ENCODE data around the gene MSRB1.

The MSRB1 gene

GRCh38 chr16:1978476-1979120 lies 35.6 kb upstream of the MSRB1 start:
- peaks cover 29% of the 10 kb centered on the region for H3K27me3 ChIP-seq (ENCODE audit: insufficient read depth, poor library complexity, severe bottlenecking)
- TF ChIP-seq POLR2AphosphoS5 (IDR thresholded peaks at IDR 0.05; ENCODE audit: low read depth) (no peak), SPI1 (IDR thresholded peaks at IDR 0.05; ENCODE audit: borderline replicate concordance, low read depth) (no peak)
- no peak overlapping the region for H3K27ac ChIP-seq (replicated peaks)
- H3K4me3 ChIP-seq (replicated peaks; ENCODE audit: insufficient read depth, low read length) = no peak overlapping the region
- no peak for DNase-seq (ENCODE audit: low read depth in 1 of 2, low spot score in 1 of 2)

- Histone ChIP-seq H3K4me3 (replicated peaks; ENCODE audit: insufficient read depth, low read length) (no peak overlapping the region), H3K27ac (replicated peaks) (no peak overlapping the region), H3K27me3 (ENCODE audit: insufficient read depth, poor library complexity, severe bottlenecking) (peaks cover 21% of the 10 kb centered on the region)
- TF ChIP-seq REST (IDR thresholded peaks at IDR 0.05; ENCODE audit: insufficient replicate concordance, low read depth) = no peak
- no peak for TF ChIP-seq SPI1 (IDR thresholded peaks at IDR 0.05; ENCODE audit: borderline replicate concordance, low read depth)
- TF ChIP-seq CTCF (IDR thresholded peaks at IDR 0.05; ENCODE audit: insufficient read depth, low read length) = no peak
- no peak for TF ChIP-seq GABPA (IDR thresholded peaks at IDR 0.05; ENCODE audit: low read depth)
- no peak for TF ChIP-seq POLR2AphosphoS5 (IDR thresholded peaks at IDR 0.05; ENCODE audit: low read depth)
- DNase-seq (ENCODE audit: low read depth in 1 of 2, low spot score in 1 of 2) = no peak
Measured at GRCh38 chr16:1977875-1978268, 34.9 kb upstream of the MSRB1 start.

- H3K27ac ChIP-seq (replicated peaks) = no peak overlapping the region
Measured at GRCh38 chr16:1976951-1977874, 34.2 kb upstream of the MSRB1 start.

More at GRCh38 chr16:1976951-1977874, 34.2 kb upstream of the MSRB1 start:
- H3K27me3 ChIP-seq (ENCODE audit: insufficient read depth, poor library complexity, severe bottlenecking) = peaks cover 19% of the 10 kb centered on the region
- no peak overlapping the region for H3K4me3 ChIP-seq (replicated peaks; ENCODE audit: insufficient read depth, low read length)
- DNase-seq (ENCODE audit: low read depth in 1 of 2, low spot score in 1 of 2) = no peak
- TF ChIP-seq SPI1 (IDR thresholded peaks at IDR 0.05; ENCODE audit: borderline replicate concordance, low read depth) = no peak
- no peak for TF ChIP-seq CTCF (IDR thresholded peaks at IDR 0.05; ENCODE audit: insufficient read depth, low read length)
- TF ChIP-seq POLR2AphosphoS5 (IDR thresholded peaks at IDR 0.05; ENCODE audit: low read depth) = no peak
- TF ChIP-seq REST (IDR thresholded peaks at IDR 0.05; ENCODE audit: insufficient replicate concordance, low read depth) = no peak
- no peak for TF ChIP-seq GABPA (IDR thresholded peaks at IDR 0.05; ENCODE audit: low read depth)

Measured in HL-60 (cell line).